GM23338 (cell line): ENCODE data around the gene TUFT1. TPM values are rescaled to one million over a fixed set of nuclear protein-coding genes. Genes with fewer than 3 reads are reported as not detected.

Experiments used
- ATAC-seq: fragments of 200-7000 bp; cut with Tn5 transposase; 3 replicates; pipeline ENCODE4 v1.9.1; 2020
- DNase-seq: peaks from one replicate; pipeline ENCODE4 v3.0.0-alpha.2; 2015; ENCODE audit warnings: low spot score
- H2AFZ ChIP-seq: fragments of 200-600 bp; sonication (generic); 2 replicates; pipeline ENCODE4 v1.8.0; 2016; ENCODE audit warnings: antibody characterized with exemption, mild to moderate bottlenecking, moderate library complexity
- H3F3A ChIP-seq: fragments of 200-600 bp; sonication (generic); replicated peaks from 2 replicates; pipeline ENCODE4 v1.8.0; 2017; ENCODE audit warnings: antibody characterized with exemption, mixed run types, low read depth
- H3K27ac ChIP-seq: fragments of 200-600 bp; sonication (generic); 2 replicates; pipeline ENCODE4 v1.6.1; 2016; ENCODE audit warnings: low read depth
- H3K27me3 ChIP-seq: fragments of 200-600 bp; sonication (generic); 2 replicates; pipeline ENCODE4 v1.8.0; 2016; ENCODE audit warnings: mild to moderate bottlenecking, mixed run types, moderate library complexity; ENCODE audit not compliant: insufficient read depth
- H3K36me3 ChIP-seq: fragments of 200-600 bp; sonication (generic); 2 replicates; pipeline ENCODE4 v1.8.0; 2016; ENCODE audit warnings: mild to moderate bottlenecking; ENCODE audit not compliant: insufficient read depth
- H3K4me1 ChIP-seq: fragments of 200-600 bp; sonication (generic); 2 replicates; pipeline ENCODE4 v1.8.0; 2016; ENCODE audit warnings: mild to moderate bottlenecking, moderate library complexity; ENCODE audit not compliant: insufficient read depth
- H3K4me2 ChIP-seq: fragments of 200-600 bp; sonication (generic); 2 replicates; pipeline ENCODE4 v1.7.1; 2017; ENCODE audit warnings: mixed run types
- H3K4me3 ChIP-seq: fragments of 200-600 bp; sonication (generic); 2 replicates; pipeline ENCODE4 v1.6.1; 2016; ENCODE audit warnings: mixed run types
- H3K79me2 ChIP-seq: fragments of 200-600 bp; sonication (generic); replicated peaks from 2 replicates; pipeline ENCODE4 v1.8.0; 2017; ENCODE audit warnings: mild to moderate bottlenecking; ENCODE audit not compliant: insufficient read depth
- H3K9me2 ChIP-seq: fragments of 200-600 bp; sonication (generic); 2 replicates; pipeline ENCODE4 v1.8.0; 2017; ENCODE audit not compliant: insufficient read depth
- H4K20me1 ChIP-seq: fragments of 200-600 bp; sonication (generic); replicated peaks from 2 replicates; pipeline ENCODE4 v1.8.0; 2017; ENCODE audit warnings: mild to moderate bottlenecking; ENCODE audit not compliant: insufficient read depth
- H3K27ac Mint-ChIP-seq: 2 replicates; pipeline ENCODE4 v1.8.0; 2020; ENCODE audit warnings: inconsistent platforms, mild to moderate bottlenecking, moderate library complexity, mixed read lengths
- H3K27me3 Mint-ChIP-seq: 3 replicates; pipeline ENCODE4 v1.8.0; 2022; ENCODE audit warnings: low read depth, mild to moderate bottlenecking, moderate library complexity, mixed read lengths, inconsistent platforms; ENCODE audit not compliant: insufficient read depth, poor library complexity
- H3K36me3 Mint-ChIP-seq: 3 replicates; pipeline ENCODE4 v1.8.0; 2021; ENCODE audit warnings: low read depth, mild to moderate bottlenecking, inconsistent platforms, moderate library complexity, mixed read lengths
- H3K4me1 Mint-ChIP-seq: 3 replicates; pipeline ENCODE4 v1.8.0; 2020; ENCODE audit warnings: mild to moderate bottlenecking, inconsistent platforms, mixed read lengths
- H3K4me3 Mint-ChIP-seq: 3 replicates; pipeline ENCODE4 v1.8.0; 2021; ENCODE audit warnings: moderate library complexity, mild to moderate bottlenecking, inconsistent platforms, mixed read lengths
- H3K9me3 Mint-ChIP-seq: 3 replicates; pipeline ENCODE4 v1.8.0; 2020; ENCODE audit warnings: moderate library complexity, mild to moderate bottlenecking, inconsistent platforms, mixed read lengths
- CREB1 ChIP-seq: fragments of 250-450 bp; sonication (Bioruptor Pico); IDR thresholded peaks from 2 replicates; pipeline ENCODE4 v1.5.0; 2020; ENCODE audit warnings: low read depth, mild to moderate bottlenecking, moderate library complexity
- EZH2 ChIP-seq: fragments of 200-600 bp; sonication (generic); IDR thresholded peaks from one replicate; pipeline ENCODE4 v1.8.0; 2017; ENCODE audit warnings: antibody characterized with exemption, mild to moderate bottlenecking, low read depth; ENCODE audit not compliant: unreplicated experiment
- EZH2phosphoT487 ChIP-seq: fragments of 200-600 bp; sonication (generic); IDR thresholded peaks from one replicate; pipeline ENCODE4 v1.8.1; 2018; ENCODE audit warnings: antibody characterized with exemption; ENCODE audit not compliant: unreplicated experiment
- JUNB ChIP-seq: IDR thresholded peaks from one replicate; pipeline ENCODE4 v1.6.1; 2016; ENCODE audit warnings: antibody characterized with exemption; ENCODE audit not compliant: unreplicated experiment
- NANOG ChIP-seq: IDR thresholded peaks from 2 replicates; pipeline ENCODE4 v1.6.1; 2016; ENCODE audit warnings: antibody characterized with exemption, borderline replicate concordance
- POLR2AphosphoS5 ChIP-seq: IDR thresholded peaks from 2 replicates; pipeline ENCODE4 v1.6.1; 2016; ENCODE audit warnings: antibody characterized with exemption, low read depth
- ZNF114 ChIP-seq: fragments of 250-450 bp; sonication (Bioruptor Pico); IDR thresholded peaks from 2 replicates; pipeline ENCODE4 v1.5.0; 2020; ENCODE audit warnings: mild to moderate bottlenecking, moderate library complexity
- ZNF331 ChIP-seq: fragments of 250-450 bp; sonication (Bioruptor Pico); IDR thresholded peaks from 2 replicates; pipeline ENCODE4 v1.5.0; 2020; ENCODE audit warnings: low read depth, mild to moderate bottlenecking, moderate library complexity
- polyA plus RNA-seq: library from polyadenylated mRNA; unstranded; fragments of >200 nt; fragmentation: Nextera tagmentation; extraction: Ambion mirVana; gene quantifications from 2 replicates; pipeline ENCODE4 v1.2.1, GENCODE V29; 2016
- total RNA-seq: library from RNA; depleted of rRNA; stranded (reverse); fragments of >200 nt; shearing (Covaris generic); gene quantifications from 2 replicates; pipeline ENCODE4 v1.2.3, GENCODE V29; 2014
- TF ChIP-seq, protein P1 (sequence below): fragments of 250-450 bp; sonication (Bioruptor Pico); IDR thresholded peaks from 2 replicates; pipeline ENCODE4 v1.5.0; 2020; ENCODE audit warnings: mild to moderate bottlenecking, moderate library complexity
- TF ChIP-seq, protein P2 (sequence below), 2 experiments: fragments of 200-600 bp in 1 of 2; sonication (generic) in 1 of 2; conservative IDR thresholded peaks; 2 replicates each; pipeline versions ENCODE4 v1.5.1 to v1.6.1; 2016 to 2017; ENCODE audit warnings: antibody characterized with exemption in 2 of 2, low read depth in 2 of 2, mild to moderate bottlenecking in 2 of 2, moderate library complexity in 1 of 2

The TUFT1 gene
- total and polyA plus RNA-seq, 2 experiments from 2014 or later = 6.0 to 11.9 TPM

DNA sequence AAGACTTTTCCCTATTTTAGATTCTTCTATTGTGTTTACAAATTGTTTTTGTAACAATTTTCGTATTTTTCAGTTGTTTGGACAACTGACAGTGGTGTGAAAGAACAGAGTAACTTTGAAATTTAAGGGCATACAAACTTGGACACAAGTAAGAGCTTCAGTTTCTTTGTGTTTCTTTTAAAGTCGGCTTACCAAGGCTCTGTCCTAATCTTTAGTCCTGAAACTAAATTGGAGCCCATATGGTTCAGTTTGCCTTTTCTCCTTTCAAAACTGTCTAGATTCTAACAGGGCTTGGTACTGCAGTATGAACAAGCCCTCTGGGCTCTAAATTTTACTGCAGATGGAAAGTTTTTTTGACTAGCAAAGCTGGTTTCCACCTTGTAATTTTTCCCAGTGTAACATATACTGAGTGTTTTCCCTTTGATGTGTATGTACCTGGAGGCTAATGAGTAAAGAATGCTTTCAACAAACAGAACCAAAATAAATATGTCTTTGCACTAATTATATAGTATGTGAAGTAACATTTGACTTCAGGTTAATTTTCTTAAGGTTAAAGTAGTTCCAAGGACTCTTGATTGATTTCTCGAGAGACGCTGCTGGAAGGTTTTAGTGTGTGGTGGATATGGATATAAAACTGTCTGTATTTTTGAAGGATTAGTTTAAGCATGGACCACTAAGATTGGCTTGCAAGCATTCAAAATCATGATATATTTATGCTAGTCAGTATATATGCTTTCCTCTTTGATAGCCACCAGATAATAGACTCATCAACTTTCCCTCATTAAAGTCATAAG lies 75.8 kb downstream of the TUFT1 start (continued):
- TF ChIP-seq, protein P1, sequence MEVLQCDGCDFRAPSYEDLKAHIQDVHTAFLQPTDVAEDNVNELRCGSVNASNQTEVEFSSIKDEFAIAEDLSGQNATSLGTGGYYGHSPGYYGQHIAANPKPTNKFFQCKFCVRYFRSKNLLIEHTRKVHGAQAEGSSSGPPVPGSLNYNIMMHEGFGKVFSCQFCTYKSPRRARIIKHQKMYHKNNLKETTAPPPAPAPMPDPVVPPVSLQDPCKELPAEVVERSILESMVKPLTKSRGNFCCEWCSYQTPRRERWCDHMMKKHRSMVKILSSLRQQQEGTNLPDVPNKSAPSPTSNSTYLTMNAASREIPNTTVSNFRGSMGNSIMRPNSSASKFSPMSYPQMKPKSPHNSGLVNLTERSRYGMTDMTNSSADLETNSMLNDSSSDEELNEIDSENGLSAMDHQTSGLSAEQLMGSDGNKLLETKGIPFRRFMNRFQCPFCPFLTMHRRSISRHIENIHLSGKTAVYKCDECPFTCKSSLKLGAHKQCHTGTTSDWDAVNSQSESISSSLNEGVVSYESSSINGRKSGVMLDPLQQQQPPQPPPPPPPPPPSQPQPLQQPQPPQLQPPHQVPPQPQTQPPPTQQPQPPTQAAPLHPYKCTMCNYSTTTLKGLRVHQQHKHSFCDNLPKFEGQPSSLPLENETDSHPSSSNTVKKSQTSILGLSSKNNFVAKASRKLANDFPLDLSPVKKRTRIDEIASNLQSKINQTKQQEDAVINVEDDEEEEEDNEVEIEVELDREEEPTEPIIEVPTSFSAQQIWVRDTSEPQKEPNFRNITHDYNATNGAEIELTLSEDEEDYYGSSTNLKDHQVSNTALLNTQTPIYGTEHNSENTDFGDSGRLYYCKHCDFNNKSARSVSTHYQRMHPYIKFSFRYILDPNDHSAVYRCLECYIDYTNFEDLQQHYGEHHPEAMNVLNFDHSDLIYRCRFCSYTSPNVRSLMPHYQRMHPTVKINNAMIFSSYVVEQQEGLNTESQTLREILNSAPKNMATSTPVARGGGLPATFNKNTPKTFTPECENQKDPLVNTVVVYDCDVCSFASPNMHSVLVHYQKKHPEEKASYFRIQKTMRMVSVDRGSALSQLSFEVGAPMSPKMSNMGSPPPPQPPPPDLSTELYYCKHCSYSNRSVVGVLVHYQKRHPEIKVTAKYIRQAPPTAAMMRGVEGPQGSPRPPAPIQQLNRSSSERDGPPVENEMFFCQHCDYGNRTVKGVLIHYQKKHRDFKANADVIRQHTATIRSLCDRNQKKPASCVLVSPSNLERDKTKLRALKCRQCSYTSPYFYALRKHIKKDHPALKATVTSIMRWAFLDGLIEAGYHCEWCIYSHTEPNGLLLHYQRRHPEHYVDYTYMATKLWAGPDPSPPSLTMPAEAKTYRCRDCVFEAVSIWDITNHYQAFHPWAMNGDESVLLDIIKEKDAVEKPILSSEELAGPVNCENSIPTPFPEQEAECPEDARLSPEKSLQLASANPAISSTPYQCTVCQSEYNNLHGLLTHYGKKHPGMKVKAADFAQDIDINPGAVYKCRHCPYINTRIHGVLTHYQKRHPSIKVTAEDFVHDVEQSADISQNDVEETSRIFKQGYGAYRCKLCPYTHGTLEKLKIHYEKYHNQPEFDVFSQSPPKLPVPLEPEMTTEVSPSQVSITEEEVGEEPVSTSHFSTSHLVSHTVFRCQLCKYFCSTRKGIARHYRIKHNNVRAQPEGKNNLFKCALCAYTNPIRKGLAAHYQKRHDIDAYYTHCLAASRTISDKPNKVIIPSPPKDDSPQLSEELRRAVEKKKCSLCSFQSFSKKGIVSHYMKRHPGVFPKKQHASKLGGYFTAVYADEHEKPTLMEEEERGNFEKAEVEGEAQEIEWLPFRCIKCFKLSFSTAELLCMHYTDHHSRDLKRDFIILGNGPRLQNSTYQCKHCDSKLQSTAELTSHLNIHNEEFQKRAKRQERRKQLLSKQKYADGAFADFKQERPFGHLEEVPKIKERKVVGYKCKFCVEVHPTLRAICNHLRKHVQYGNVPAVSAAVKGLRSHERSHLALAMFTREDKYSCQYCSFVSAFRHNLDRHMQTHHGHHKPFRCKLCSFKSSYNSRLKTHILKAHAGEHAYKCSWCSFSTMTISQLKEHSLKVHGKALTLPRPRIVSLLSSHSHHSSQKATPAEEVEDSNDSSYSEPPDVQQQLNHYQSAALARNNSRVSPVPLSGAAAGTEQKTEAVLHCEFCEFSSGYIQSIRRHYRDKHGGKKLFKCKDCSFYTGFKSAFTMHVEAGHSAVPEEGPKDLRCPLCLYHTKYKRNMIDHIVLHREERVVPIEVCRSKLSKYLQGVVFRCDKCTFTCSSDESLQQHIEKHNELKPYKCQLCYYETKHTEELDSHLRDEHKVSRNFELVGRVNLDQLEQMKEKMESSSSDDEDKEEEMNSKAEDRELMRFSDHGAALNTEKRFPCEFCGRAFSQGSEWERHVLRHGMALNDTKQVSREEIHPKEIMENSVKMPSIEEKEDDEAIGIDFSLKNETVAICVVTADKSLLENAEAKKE (CRISPR knock-in tag) = no peak
- no peak for TF ChIP-seq JUNB
- TF ChIP-seq EZH2 = no peak
- TF ChIP-seq EZH2phosphoT487 = no peak
- TF ChIP-seq POLR2AphosphoS5 = no peak

DNA sequence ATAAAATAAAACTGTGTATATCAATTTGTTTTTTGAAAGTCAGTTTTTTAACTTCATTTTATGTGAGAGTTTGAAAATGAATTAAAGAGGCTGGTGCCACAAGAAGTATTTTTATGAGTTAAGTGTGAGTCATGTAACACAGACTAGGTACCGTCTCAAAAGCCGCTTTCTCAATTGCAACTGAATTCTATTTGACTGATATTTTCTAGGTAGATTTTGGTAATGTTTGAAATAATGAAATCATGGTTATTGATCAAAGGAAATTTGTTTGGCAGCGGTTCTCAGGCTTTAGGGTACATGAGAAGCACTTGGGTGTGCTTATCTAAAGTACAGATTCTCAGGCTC lies 76.4 kb downstream of the TUFT1 start:
- Histone ChIP-seq H3K27ac (no peak overlapping the region), H3K79me2 (peaks cover 89% of the 10 kb centered on the region), H3K9me2 (no peaks in the 10 kb centered on the region), H4K20me1 (peaks cover 21% of the 10 kb centered on the region), H3K4me2 (no peak overlapping the region), H3K36me3 (0 out of 2 replicates have a peak, but pooled peaks cover 3% of the 10 kb centered on the region), H3K27me3 (no peaks in the 10 kb centered on the region), H2AFZ (no peak overlapping the region), H3F3A (no peaks in the 10 kb centered on the region), H3K4me3 (no peak overlapping the region), H3K4me1 (peaks cover 9% of the 10 kb centered on the region)
- H3K4me1 Mint-ChIP-seq = peaks cover 29% of the 10 kb centered on the region
- DNase-seq (no peak), ATAC-seq (no peak)
- peaks cover 3% of the 10 kb centered on the region for H3K27me3 Mint-ChIP-seq
- no peaks in the 10 kb centered on the region; the same call in 2 of the 3 replicates for H3K36me3 Mint-ChIP-seq
- H3K27ac Mint-ChIP-seq = 0 out of 2 replicates have a peak overlapping the region, but pooled peaks have one; percentile 50
- no peak overlapping the region for H3K4me3 Mint-ChIP-seq
- H3K9me3 Mint-ChIP-seq = no peaks in the 10 kb centered on the region
- no peak for TF ChIP-seq NANOG
- no peak for TF ChIP-seq ZNF114 (CRISPR knock-in tag)
- TF ChIP-seq CREB1 (CRISPR knock-in tag) = no peak
- no peak for TF ChIP-seq ZNF331 (CRISPR knock-in tag)
- TF ChIP-seq JUNB = no peak
- TF ChIP-seq, protein P2, sequence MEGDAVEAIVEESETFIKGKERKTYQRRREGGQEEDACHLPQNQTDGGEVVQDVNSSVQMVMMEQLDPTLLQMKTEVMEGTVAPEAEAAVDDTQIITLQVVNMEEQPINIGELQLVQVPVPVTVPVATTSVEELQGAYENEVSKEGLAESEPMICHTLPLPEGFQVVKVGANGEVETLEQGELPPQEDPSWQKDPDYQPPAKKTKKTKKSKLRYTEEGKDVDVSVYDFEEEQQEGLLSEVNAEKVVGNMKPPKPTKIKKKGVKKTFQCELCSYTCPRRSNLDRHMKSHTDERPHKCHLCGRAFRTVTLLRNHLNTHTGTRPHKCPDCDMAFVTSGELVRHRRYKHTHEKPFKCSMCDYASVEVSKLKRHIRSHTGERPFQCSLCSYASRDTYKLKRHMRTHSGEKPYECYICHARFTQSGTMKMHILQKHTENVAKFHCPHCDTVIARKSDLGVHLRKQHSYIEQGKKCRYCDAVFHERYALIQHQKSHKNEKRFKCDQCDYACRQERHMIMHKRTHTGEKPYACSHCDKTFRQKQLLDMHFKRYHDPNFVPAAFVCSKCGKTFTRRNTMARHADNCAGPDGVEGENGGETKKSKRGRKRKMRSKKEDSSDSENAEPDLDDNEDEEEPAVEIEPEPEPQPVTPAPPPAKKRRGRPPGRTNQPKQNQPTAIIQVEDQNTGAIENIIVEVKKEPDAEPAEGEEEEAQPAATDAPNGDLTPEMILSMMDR (conservative IDR thresholded peaks at IDR 0.05; ENCODE audit: low read depth in 2 of 2) = no peak
